Smooth muscle cell (in vitro differentiated cells): ENCODE results near the gene FBRSL1. TPM values are rescaled to one million over a fixed set of nuclear protein-coding genes. Genes with fewer than 3 reads are reported as not detected.
"Not testable (repeated sequence)": the region's sequence is repeated elsewhere in the genome, so short reads cannot be mapped to it uniquely, and the experiment has no call there.

Experiments used
- DNase-seq: peaks from one replicate; lab custom pipeline; 2025; ENCODE audit not compliant: unreplicated experiment; lab: John Stamatoyannopoulos, UW
- H2AFZ ChIP-seq: fragments of 200-600 bp; sonication (generic); 2 replicates; pipeline ENCODE4 v1.6.0; 2016; ENCODE audit warnings: antibody characterized with exemption, low read depth, mild to moderate bottlenecking
- H3F3A ChIP-seq: fragments of 200-600 bp; sonication (generic); 2 replicates; pipeline ENCODE4 v1.6.0; 2017; ENCODE audit warnings: antibody characterized with exemption, low read depth
- H3K27ac ChIP-seq: fragments of 200-600 bp; sonication (generic); 2 replicates; pipeline ENCODE4 v1.5.1; 2016; ENCODE audit warnings: low read depth, mild to moderate bottlenecking
- H3K27me3 ChIP-seq: fragments of 200-600 bp; sonication (generic); 2 replicates; pipeline ENCODE4 v1.6.1; 2016; ENCODE audit warnings: low read depth, mild to moderate bottlenecking
- H3K36me3 ChIP-seq: fragments of 200-600 bp; sonication (generic); 2 replicates; pipeline ENCODE4 v1.5.1; 2016; ENCODE audit warnings: low read depth
- H3K4me1 ChIP-seq: fragments of 200-600 bp; sonication (generic); 2 replicates; pipeline ENCODE4 v1.5.1; 2016; ENCODE audit warnings: low read depth
- H3K4me2 ChIP-seq: fragments of 200-600 bp; sonication (generic); 2 replicates; pipeline ENCODE4 v1.6.0; 2016; ENCODE audit warnings: mild to moderate bottlenecking
- H3K4me3 ChIP-seq: fragments of 200-600 bp; sonication (generic); 2 replicates; pipeline ENCODE4 v1.5.1; 2016; ENCODE audit warnings: mild to moderate bottlenecking
- H3K79me2 ChIP-seq: fragments of 200-600 bp; sonication (generic); 2 replicates; pipeline ENCODE4 v1.6.0; 2016; ENCODE audit warnings: low read depth, mild to moderate bottlenecking
- H3K9ac ChIP-seq: fragments of 200-600 bp; sonication (generic); 2 replicates; pipeline ENCODE4 v1.6.0; 2016; ENCODE audit warnings: low read depth
- H3K9me3 ChIP-seq: fragments of 200-600 bp; sonication (generic); replicated peaks from 2 replicates; pipeline ENCODE4 v1.5.1; 2016; ENCODE audit warnings: low read depth
- H4K20me1 ChIP-seq: fragments of 200-600 bp; sonication (generic); 2 replicates; pipeline ENCODE4 v1.6.0; 2016; ENCODE audit warnings: low read depth
- CTCF ChIP-seq: fragments of 200-600 bp; sonication (generic); IDR thresholded peaks from 2 replicates; pipeline ENCODE4 v1.5.1; 2017; ENCODE audit warnings: borderline replicate concordance, mild to moderate bottlenecking, antibody characterized with exemption; ENCODE audit not compliant: insufficient read depth, poor library complexity, severe bottlenecking
- WGBS: methylation state at CpG from one replicate; pipeline ENCODE4 v1.1.7; 2016; ENCODE audit warnings: low lambda C conversion rate; 5-methylcytosine and 5-hydroxymethylcytosine counted together
- polyA plus RNA-seq: library from polyadenylated mRNA; unstranded; fragments of >200 nt; fragmentation: Nextera tagmentation; extraction: Ambion mirVana; gene quantifications from 2 replicates; pipeline ENCODE4 v1.2.1, GENCODE V29; 2016
- total RNA-seq: library from RNA; depleted of rRNA; stranded (reverse); fragments of >200 nt; gene quantifications from 2 replicates; pipeline ENCODE4 v1.2.3, GENCODE V29; 2014

FBRSL1 gene
- total and polyA plus RNA-seq, 2 experiments from 2014 or later, result 7.9 to 17.6 TPM

DNA sequence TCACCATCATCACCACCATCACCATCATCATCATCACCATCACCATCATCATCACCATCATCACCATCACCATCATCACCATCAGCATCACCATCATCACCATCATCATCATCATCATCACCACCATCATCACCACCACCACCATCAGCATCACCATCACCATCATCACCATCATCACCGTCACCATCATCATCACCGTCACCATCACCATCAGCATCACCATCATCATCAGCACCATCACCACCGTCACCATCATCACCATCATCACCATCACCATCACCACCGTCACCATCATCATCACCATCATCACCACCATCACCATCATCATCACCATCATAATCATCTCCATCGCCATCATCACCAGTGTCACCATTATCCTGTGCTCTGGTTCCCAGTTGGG, 25.6 kb upstream of the FBRSL1 start:
- H3K36me3 ChIP-seq, H3K79me2 ChIP-seq, H2AFZ ChIP-seq, H3K4me3 ChIP-seq, DNase-seq, H3K27ac ChIP-seq, H3K9ac ChIP-seq, H3K4me2 ChIP-seq, H3K9me3 ChIP-seq, H3F3A ChIP-seq, H3K4me1 ChIP-seq, H3K27me3 ChIP-seq, H4K20me1 ChIP-seq: not testable (repeated sequence)
- 86% methylated on average over 5 of the region's 5 CpGs for WGBS

- H3K4me1 ChIP-seq, result peaks cover 7% of the 10 kb centered on the region
- no peak overlapping the region for H3K9ac ChIP-seq
- DNase-seq, result no peak
- no peak for TF ChIP-seq CTCF
- no peaks in the 10 kb centered on the region for H3K79me2 ChIP-seq
- no peaks in the 10 kb centered on the region for H3K27me3 ChIP-seq
- H3K4me3 ChIP-seq, result no peak overlapping the region
- no peak overlapping the region for H3K4me2 ChIP-seq
- H3K9me3 ChIP-seq, result no peaks in the 10 kb centered on the region
- WGBS, result 91% methylated on average over 10 of the region's 10 CpGs
- H3K27ac ChIP-seq, result no peak overlapping the region
- no peak overlapping the region for H2AFZ ChIP-seq
- no peaks in the 10 kb centered on the region for H4K20me1 ChIP-seq
- no peaks in the 10 kb centered on the region for H3K36me3 ChIP-seq
- H3F3A ChIP-seq, result no peaks in the 10 kb centered on the region
Measured at GRCh38 chr12:132464820-132465219, 25.1 kb upstream of the FBRSL1 start.

DNA sequence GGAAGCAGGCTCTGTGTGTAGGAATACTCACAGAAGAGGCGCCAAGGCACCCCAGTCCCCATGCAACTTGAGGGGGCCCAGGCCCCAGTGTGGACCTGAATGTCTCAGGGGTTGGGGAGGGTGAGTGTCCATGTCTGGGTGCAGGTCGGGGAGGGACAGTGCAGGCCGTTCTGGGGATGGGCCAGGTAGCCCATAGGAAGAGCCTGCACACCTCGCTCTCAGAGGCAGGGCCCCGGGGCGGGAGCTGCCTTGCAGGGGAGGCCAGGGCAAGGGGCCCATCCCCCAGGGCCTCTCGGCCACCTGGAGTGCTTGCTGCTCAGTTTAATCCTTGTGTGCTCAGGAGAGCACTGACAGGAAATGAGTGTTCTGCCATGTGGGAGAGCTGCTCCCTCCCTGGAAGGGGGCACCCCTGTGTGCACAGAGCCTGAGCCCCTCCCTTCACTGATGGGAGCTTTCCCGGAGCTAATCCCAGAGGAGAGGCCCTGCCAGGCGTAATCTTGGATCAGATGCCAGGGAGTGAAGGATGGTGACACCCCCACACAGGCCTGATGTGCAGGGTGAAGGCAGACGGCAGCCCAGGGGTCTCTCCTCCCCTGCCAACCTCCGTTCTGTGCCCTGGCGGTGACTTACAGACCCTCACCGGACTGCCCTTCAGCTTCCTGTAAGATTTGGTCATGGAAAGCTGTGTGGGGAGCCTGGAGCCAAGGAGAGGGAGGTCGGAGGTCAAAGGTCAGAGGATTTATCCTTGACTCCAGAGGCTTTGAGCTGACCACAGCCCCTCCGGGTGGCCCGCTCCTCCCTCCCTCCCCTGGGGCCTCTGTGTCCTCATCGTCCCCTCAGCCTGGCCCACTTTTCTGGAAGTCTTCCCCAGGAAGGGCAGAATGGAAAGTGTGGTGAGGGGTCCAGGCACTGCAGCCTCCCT, 24.4 kb upstream of the FBRSL1 start:
- no peak overlapping the region for H2AFZ ChIP-seq
- no peaks in the 10 kb centered on the region for H3K79me2 ChIP-seq
- H3K4me3 ChIP-seq, result no peak overlapping the region
- H3K9ac ChIP-seq, result no peak overlapping the region
- H4K20me1 ChIP-seq, result no peaks in the 10 kb centered on the region
- H3K27me3 ChIP-seq, result no peaks in the 10 kb centered on the region
- peaks cover 7% of the 10 kb centered on the region for H3K4me1 ChIP-seq
- 73% methylated on average over 15 of the region's 17 CpGs for WGBS
- H3K4me2 ChIP-seq, result no peak overlapping the region
- H3K27ac ChIP-seq, result no peak overlapping the region
- no peaks in the 10 kb centered on the region for H3K9me3 ChIP-seq
- no peaks in the 10 kb centered on the region for H3F3A ChIP-seq
- no peak for DNase-seq
- no peaks in the 10 kb centered on the region for H3K36me3 ChIP-seq
- TF ChIP-seq CTCF, result no peak

GRCh38 chr12:132466241-132467201, 23.4 kb upstream of the FBRSL1 start:
- Histone ChIP-seq H2AFZ (no peak overlapping the region), H3K36me3 (no peaks in the 10 kb centered on the region), H3K4me3 (no peak overlapping the region), H3K9ac (no peak overlapping the region), H3F3A (no peaks in the 10 kb centered on the region), H3K27me3 (no peaks in the 10 kb centered on the region), H3K79me2 (no peaks in the 10 kb centered on the region), H3K4me2 (no peak overlapping the region), H3K27ac (no peak overlapping the region), H3K4me1 (peaks cover 7% of the 10 kb centered on the region), H4K20me1 (no peaks in the 10 kb centered on the region), H3K9me3 (no peaks in the 10 kb centered on the region)
- 81% methylated on average over 18 of the region's 18 CpGs for WGBS
- DNase-seq, result no peak
- no peak for TF ChIP-seq CTCF
